HepG2 (cell line): ENCODE data around the gene PELI1. TPM values are rescaled to one million over a fixed set of nuclear protein-coding genes. Genes with fewer than 3 reads are reported as not detected.

ENCODE experiments used
- ATAC-seq: fragments of 200-7000 bp; cut with Tn5 transposase; 3 replicates; pipeline ENCODE4 v1.9.1; 2020; ENCODE audit warnings: mild to moderate bottlenecking, moderate library complexity
- BruUV-seq: library from RNA; stranded (reverse); fragments of 400-500 nt; replicated peaks from 2 replicates; lab custom pipeline; 2021; lab: Mats Ljungman, UMichigan
- CTCF ChIA-PET: fragments of 300-600 bp; formaldehyde crosslinking; extraction: SDS; loops from one replicate; lab custom pipeline; 2021; ENCODE audit warnings: low total read pairs, inconsistent platforms, low intra/inter-chr PET ratio; lab: Yijun Ruan, JAX
- POLR2A ChIA-PET: fragments of 350-600 bp; sonication (Branson Sonifier 250); formaldehyde crosslinking; loops from one replicate; lab custom pipeline; 2020; ENCODE audit warnings: antibody characterized with exemption, inconsistent platforms; lab: Yijun Ruan, JAX
- DNase-seq: peaks from one replicate; pipeline ENCODE4 v3.0.0-alpha.2; 2015; ENCODE audit warnings: low spot score
- FAIRE-seq: peaks from 3 replicates; lab custom pipeline; 2011; peaks lifted over from hg19 to GRCh38; lab: Jason Lieb, UNC
- H2AFZ ChIP-seq: one replicate; pipeline ENCODE4 v1.6.1; 2011; ENCODE audit warnings: low read length, inconsistent platforms
- H3K27ac ChIP-seq: fragments of 300-600 bp; 3 replicates; pipeline ENCODE4 v1.8.0; 2011; ENCODE audit warnings: mixed run types, mild to moderate bottlenecking, mixed read lengths, low read length, inconsistent platforms; ENCODE audit not compliant: insufficient read depth; ENCODE audit errors: extremely low read length
- H3K27me3 ChIP-seq, 2 experiments: fragments of 200-600 bp in 1 of 2; 2 replicates in 1 of 2; 3 replicates in 1 of 2; pipeline versions ENCODE4 v1.6.0 to v1.8.0; 2011; ENCODE audit warnings: low read length in 2 of 2, mild to moderate bottlenecking in 2 of 2, moderate library complexity in 2 of 2, inconsistent platforms in 1 of 2; ENCODE audit not compliant: insufficient read depth in 2 of 2, control insufficient read depth in 1 of 2
- H3K36me3 ChIP-seq, 2 experiments: fragments of 200-600 bp in 1 of 2; replicated peaks in 1 of 2; 2 replicates in 1 of 2; 3 replicates in 1 of 2; pipeline versions ENCODE4 v1.5.1 to v1.8.0; 2011; ENCODE audit warnings: low read length in 2 of 2, inconsistent platforms in 1 of 2; ENCODE audit not compliant: insufficient read depth in 2 of 2, control insufficient read depth in 1 of 2
- H3K4me1 ChIP-seq: 2 replicates; pipeline ENCODE4 v1.5.1; 2012; ENCODE audit warnings: low read length, inconsistent platforms; ENCODE audit not compliant: insufficient read depth
- H3K4me2 ChIP-seq: 2 replicates; pipeline ENCODE4 v1.6.0; 2011; ENCODE audit warnings: low read depth, low read length, inconsistent platforms
- H3K4me3 ChIP-seq, 3 experiments: fragments of 200-600 bp in 1 of 3; sonication (generic), shearing (Covaris generic) in 1 of 3; replicated peaks in 1 of 3; 2 replicates each; pipeline ENCODE4 v1.5.1; 2011 to 2016; ENCODE audit warnings: low read length in 3 of 3, inconsistent platforms in 2 of 3, low read depth in 2 of 3, mild to moderate bottlenecking in 2 of 3, control low read depth in 1 of 3, mixed read lengths in 1 of 3; ENCODE audit not compliant: insufficient read depth in 1 of 3
- H3K79me2 ChIP-seq: one replicate; pipeline ENCODE4 v1.6.1; 2011; ENCODE audit warnings: low read length, inconsistent platforms; ENCODE audit not compliant: insufficient read depth
- H3K9ac ChIP-seq: 2 replicates; pipeline ENCODE4 v1.6.0; 2011; ENCODE audit warnings: mild to moderate bottlenecking, low read depth, low read length, inconsistent platforms; ENCODE audit not compliant: insufficient read depth
- H3K9me3 ChIP-seq: 2 replicates; pipeline ENCODE4 v1.5.1; 2012; ENCODE audit warnings: mild to moderate bottlenecking, low read length
- H4K20me1 ChIP-seq: 2 replicates; pipeline ENCODE4 v1.6.0; 2011; ENCODE audit warnings: inconsistent platforms, mild to moderate bottlenecking, low read length, moderate library complexity; ENCODE audit not compliant: insufficient read depth
- CEBPB ChIP-seq: IDR thresholded peaks from 2 replicates; pipeline ENCODE4 v1.6.1; 2011; ENCODE audit warnings: low read depth, low read length, improper control_type of control experiment, borderline replicate concordance
- CHD4 ChIP-seq: fragments of 200-600 bp; sonication (generic); IDR thresholded peaks from 2 replicates; pipeline ENCODE4 v1.7.0; 2017; ENCODE audit warnings: mild to moderate bottlenecking, low read length, borderline replicate concordance
- ISL2 ChIP-seq: sonication (generic); formaldehyde crosslinking; IDR thresholded peaks from 2 replicates; pipeline ENCODE4 v1.5.0; 2020; ENCODE audit warnings: missing genetic modification reagents
- RORA ChIP-seq: sonication (generic); formaldehyde crosslinking; IDR thresholded peaks from 2 replicates; pipeline ENCODE4 v1.5.0; 2020; ENCODE audit warnings: mild to moderate bottlenecking, missing genetic modification reagents, moderate library complexity
- SIX4 ChIP-seq: sonication (generic); formaldehyde crosslinking; IDR thresholded peaks from 2 replicates; pipeline ENCODE4 v1.4.0; 2020; ENCODE audit warnings: missing genetic modification reagents
- SOX13 ChIP-seq, 3 experiments: fragments of 450-650 bp in 1 of 3; sonication (generic) in 1 of 3; formaldehyde crosslinking in 1 of 3; IDR thresholded peaks in 2 of 3; conservative IDR thresholded peaks in 1 of 3; 2 replicates each; pipeline versions ENCODE4 v1.5.0 to v1.6.1; 2016 to 2020; ENCODE audit warnings: antibody characterized with exemption in 1 of 3, mild to moderate bottlenecking in 1 of 3, missing compliant biosample characterization in 1 of 3, missing genetic modification reagents in 1 of 3, moderate library complexity in 1 of 3
- ZMYM2 ChIP-seq: sonication (generic); formaldehyde crosslinking; IDR thresholded peaks from 2 replicates; pipeline ENCODE4 v1.8.0; 2022; ENCODE audit warnings: mild to moderate bottlenecking, missing genetic modification reagents
- ZNF383 ChIP-seq: sonication (generic); formaldehyde crosslinking; IDR thresholded peaks from 2 replicates; pipeline ENCODE4 v1.4.0; 2020; ENCODE audit warnings: missing genetic modification reagents, mild to moderate bottlenecking, borderline replicate concordance
- ZNF766 ChIP-seq: sonication (generic); formaldehyde crosslinking; IDR thresholded peaks from 2 replicates; pipeline ENCODE4 v1.5.0; 2020; ENCODE audit warnings: missing genetic modification reagents, borderline replicate concordance
- ZNF772 ChIP-seq: sonication (generic); formaldehyde crosslinking; IDR thresholded peaks from 2 replicates; pipeline ENCODE4 v1.5.0; 2020; ENCODE audit warnings: mild to moderate bottlenecking, missing genetic modification reagents
- ZSCAN29 ChIP-seq: sonication (generic); formaldehyde crosslinking; conservative IDR thresholded peaks from 2 replicates; pipeline ENCODE4 v1.4.0; 2020; ENCODE audit warnings: mild to moderate bottlenecking, missing genetic modification reagents
- ZSCAN31 ChIP-seq: sonication (generic); formaldehyde crosslinking; IDR thresholded peaks from 2 replicates; pipeline ENCODE4 v1.5.0; 2020; ENCODE audit warnings: low read depth, mild to moderate bottlenecking, missing genetic modification reagents
- WGBS: methylation state at CpG from one replicate; pipeline ENCODE4 v1.1.6; 2017; ENCODE audit warnings: low lambda C conversion rate; 5-methylcytosine and 5-hydroxymethylcytosine counted together
- in situ Hi-C: cut with HindIII; loops from 2 replicates; pipeline ENCODE4 v1.10.0; 2017; ENCODE audit warnings: low pct_unique_long_range_greater_than_20kb; ENCODE audit not compliant: extremely low pct_ligation_motif_present
- intact Hi-C: fragments of 100-400 bp; cut with micrococcal nuclease; formaldehyde crosslinking; loops from one replicate; pipeline ENCODE4 v1.10.0; 2022; ENCODE audit not compliant: unreplicated experiment
- polyA plus RNA-seq, 8 experiments: library from polyadenylated mRNA; depleted of rRNA in 3 of 8; stranded (reverse) in 7 of 8; unstranded in 1 of 8; fragments of >200 nt; fragmentation: Illumina TruSeq in 4 of 8; extraction: Trizol in 4 of 8; gene quantifications; 2 replicates each; pipeline versions ENCODE4 v1.2.1 to v1.2.3, GENCODE V29; 2011 to 2016; ENCODE audit warnings: low read depth in 4 of 8, missing spikeins in 1 of 8, mixed read lengths in 1 of 8; ENCODE audit not compliant: insufficient read depth in 1 of 8
- total RNA-seq, 5 experiments: library from RNA; depleted of rRNA; stranded (reverse); fragments of >200 nt; fragmentation: Illumina TruSeq; extraction: Trizol; gene quantifications; 2 replicates each; pipeline ENCODE4 v1.2.3, GENCODE V29; 2016; ENCODE audit warnings: low read depth in 1 of 5
- TF ChIP-seq, protein P1 (sequence below): sonication (generic); formaldehyde crosslinking; conservative IDR thresholded peaks from 2 replicates; pipeline ENCODE4 v1.5.0; 2020; ENCODE audit warnings: missing genetic modification reagents
- TF ChIP-seq, protein P2 (sequence below): sonication (generic); formaldehyde crosslinking; IDR thresholded peaks from 2 replicates; pipeline ENCODE4 v1.4.0; 2020; ENCODE audit warnings: missing genetic modification reagents
- TF ChIP-seq, protein P3 (sequence below): sonication (generic); formaldehyde crosslinking; IDR thresholded peaks from 2 replicates; pipeline ENCODE4 v1.5.1; 2020; ENCODE audit warnings: missing genetic modification reagents, mild to moderate bottlenecking, borderline replicate concordance
- TF ChIP-seq, protein P4 (sequence below): sonication (generic); formaldehyde crosslinking; IDR thresholded peaks from 2 replicates; pipeline ENCODE4 v1.8.1; 2022; ENCODE audit warnings: low read depth, mild to moderate bottlenecking, missing genetic modification reagents

The PELI1 gene
- total and polyA plus RNA-seq, 2 of the 13 experiments (the other 11 are each of a cell fraction or from before 2014, with no cell fraction given), result 12.5 to 16.2 TPM

DNA sequence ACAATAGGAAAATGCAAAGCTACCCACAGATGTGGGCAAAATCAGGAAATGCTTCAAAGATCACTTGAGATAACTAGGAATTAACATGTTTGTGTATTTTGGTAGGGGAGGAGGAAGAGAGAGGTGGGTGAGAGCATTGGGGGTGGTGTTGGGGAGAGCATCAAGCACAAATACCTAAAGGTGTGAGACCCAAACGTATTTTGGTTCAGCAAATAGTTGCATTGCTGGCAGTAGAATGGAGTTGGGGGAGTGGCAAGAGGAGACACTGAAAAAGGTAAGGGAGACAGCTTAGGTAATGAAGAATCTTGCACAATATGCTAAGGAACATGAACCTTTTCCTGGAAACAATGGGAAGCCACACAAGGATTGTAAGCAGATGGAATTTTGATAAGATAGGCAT, 1.5 kb upstream of the PELI1 start:
- Histone ChIP-seq H3K27ac (no peak overlapping the region), H3K9ac (no peak overlapping the region), H2AFZ (peak overlapping the region; percentile 9), H3K4me3 (no peak overlapping the region), H3K9me3 (no peaks in the 10 kb centered on the region), H3K4me2 (no peak overlapping the region), H3K36me3 (0 out of 5 replicates have a peak, but pooled peaks cover 0 to 4% of the 10 kb centered on the region in 2 experiments), H3K27me3 (no peaks in the 10 kb centered on the region; a peak in 1 of 5 replicates), H3K4me1 (peaks cover 32% of the 10 kb centered on the region), H3K79me2 (peaks cover 29% of the 10 kb centered on the region), H4K20me1 (peaks cover 3% of the 10 kb centered on the region; the same call in 1 of the 2 replicates)
- intact Hi-C loops, result loop anchor here (2.0 kb wide), 2 partner anchors 97 to 167 kb away; no protein-coding TSS in a partner anchor
- BruUV-seq, result no TSS peak
- ATAC-seq (no peak), FAIRE-seq (no peak), DNase-seq (no peak)
- ChIA-PET POLR2A (no interaction called here), CTCF (no interaction called here)
- 2% methylated on average over 1 of the region's 1 CpG for WGBS
- in situ Hi-C loops, result no loop called here
- no peak for TF ChIP-seq ZMYM2 (CRISPR knock-in tag)
- no peak for TF ChIP-seq SOX13 (IDR thresholded peaks at IDR 0.05)
- 0 out of 4 replicates have a peak, but pooled peaks of 1 of the 2 experiments have one; percentile 34 for TF ChIP-seq SOX13 (CRISPR knock-in tag; conservative IDR thresholded peaks at IDR 0.05 in 1 of 2, IDR thresholded peaks at IDR 0.05 in 1 of 2)
- TF ChIP-seq, protein P1, sequence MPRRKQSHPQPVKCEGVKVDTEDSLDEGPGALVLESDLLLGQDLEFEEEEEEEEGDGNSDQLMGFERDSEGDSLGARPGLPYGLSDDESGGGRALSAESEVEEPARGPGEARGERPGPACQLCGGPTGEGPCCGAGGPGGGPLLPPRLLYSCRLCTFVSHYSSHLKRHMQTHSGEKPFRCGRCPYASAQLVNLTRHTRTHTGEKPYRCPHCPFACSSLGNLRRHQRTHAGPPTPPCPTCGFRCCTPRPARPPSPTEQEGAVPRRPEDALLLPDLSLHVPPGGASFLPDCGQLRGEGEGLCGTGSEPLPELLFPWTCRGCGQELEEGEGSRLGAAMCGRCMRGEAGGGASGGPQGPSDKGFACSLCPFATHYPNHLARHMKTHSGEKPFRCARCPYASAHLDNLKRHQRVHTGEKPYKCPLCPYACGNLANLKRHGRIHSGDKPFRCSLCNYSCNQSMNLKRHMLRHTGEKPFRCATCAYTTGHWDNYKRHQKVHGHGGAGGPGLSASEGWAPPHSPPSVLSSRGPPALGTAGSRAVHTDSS (CRISPR knock-in tag), result no peak
- no peak for TF ChIP-seq RORA
- TF ChIP-seq ZNF383 (CRISPR knock-in tag), result no peak
- no peak for TF ChIP-seq ZSCAN31 (CRISPR knock-in tag)
- TF ChIP-seq CEBPB, result 0 out of 2 replicates have a peak, but pooled peaks have one; percentile 33
- TF ChIP-seq CHD4, result no peak
- TF ChIP-seq, protein P2, sequence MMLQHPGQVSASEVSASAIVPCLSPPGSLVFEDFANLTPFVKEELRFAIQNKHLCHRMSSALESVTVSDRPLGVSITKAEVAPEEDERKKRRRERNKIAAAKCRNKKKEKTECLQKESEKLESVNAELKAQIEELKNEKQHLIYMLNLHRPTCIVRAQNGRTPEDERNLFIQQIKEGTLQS (CRISPR knock-in tag), result no peak
- no peak for TF ChIP-seq ISL2 (CRISPR knock-in tag)
- no peak for TF ChIP-seq SIX4 (CRISPR knock-in tag)
- TF ChIP-seq, protein P3, sequence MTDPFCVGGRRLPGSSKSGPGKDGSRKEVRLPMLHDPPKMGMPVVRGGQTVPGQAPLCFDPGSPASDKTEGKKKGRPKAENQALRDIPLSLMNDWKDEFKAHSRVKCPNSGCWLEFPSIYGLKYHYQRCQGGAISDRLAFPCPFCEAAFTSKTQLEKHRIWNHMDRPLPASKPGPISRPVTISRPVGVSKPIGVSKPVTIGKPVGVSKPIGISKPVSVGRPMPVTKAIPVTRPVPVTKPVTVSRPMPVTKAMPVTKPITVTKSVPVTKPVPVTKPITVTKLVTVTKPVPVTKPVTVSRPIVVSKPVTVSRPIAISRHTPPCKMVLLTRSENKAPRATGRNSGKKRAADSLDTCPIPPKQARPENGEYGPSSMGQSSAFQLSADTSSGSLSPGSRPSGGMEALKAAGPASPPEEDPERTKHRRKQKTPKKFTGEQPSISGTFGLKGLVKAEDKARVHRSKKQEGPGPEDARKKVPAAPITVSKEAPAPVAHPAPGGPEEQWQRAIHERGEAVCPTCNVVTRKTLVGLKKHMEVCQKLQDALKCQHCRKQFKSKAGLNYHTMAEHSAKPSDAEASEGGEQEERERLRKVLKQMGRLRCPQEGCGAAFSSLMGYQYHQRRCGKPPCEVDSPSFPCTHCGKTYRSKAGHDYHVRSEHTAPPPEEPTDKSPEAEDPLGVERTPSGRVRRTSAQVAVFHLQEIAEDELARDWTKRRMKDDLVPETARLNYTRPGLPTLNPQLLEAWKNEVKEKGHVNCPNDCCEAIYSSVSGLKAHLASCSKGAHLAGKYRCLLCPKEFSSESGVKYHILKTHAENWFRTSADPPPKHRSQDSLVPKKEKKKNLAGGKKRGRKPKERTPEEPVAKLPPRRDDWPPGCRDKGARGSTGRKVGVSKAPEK (CRISPR knock-in tag), result no peak
- no peak for TF ChIP-seq ZNF766 (CRISPR knock-in tag)
- TF ChIP-seq, protein P4, sequence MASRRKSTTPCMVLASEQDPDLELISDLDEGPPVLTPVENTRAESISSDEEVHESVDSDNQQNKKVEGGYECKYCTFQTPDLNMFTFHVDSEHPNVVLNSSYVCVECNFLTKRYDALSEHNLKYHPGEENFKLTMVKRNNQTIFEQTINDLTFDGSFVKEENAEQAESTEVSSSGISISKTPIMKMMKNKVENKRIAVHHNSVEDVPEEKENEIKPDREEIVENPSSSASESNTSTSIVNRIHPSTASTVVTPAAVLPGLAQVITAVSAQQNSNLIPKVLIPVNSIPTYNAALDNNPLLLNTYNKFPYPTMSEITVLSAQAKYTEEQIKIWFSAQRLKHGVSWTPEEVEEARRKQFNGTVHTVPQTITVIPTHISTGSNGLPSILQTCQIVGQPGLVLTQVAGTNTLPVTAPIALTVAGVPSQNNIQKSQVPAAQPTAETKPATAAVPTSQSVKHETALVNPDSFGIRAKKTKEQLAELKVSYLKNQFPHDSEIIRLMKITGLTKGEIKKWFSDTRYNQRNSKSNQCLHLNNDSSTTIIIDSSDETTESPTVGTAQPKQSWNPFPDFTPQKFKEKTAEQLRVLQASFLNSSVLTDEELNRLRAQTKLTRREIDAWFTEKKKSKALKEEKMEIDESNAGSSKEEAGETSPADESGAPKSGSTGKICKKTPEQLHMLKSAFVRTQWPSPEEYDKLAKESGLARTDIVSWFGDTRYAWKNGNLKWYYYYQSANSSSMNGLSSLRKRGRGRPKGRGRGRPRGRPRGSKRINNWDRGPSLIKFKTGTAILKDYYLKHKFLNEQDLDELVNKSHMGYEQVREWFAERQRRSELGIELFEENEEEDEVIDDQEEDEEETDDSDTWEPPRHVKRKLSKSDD (CRISPR knock-in tag), result no peak
- no peak for TF ChIP-seq ZNF772 (CRISPR knock-in tag)
- no peak for TF ChIP-seq ZSCAN29 (CRISPR knock-in tag)
